GM12801 (cell line): ENCODE data around the gene CREB3L4.

Source experiments
- CTCF ChIP-seq: IDR thresholded peaks from one replicate; pipeline ENCODE4 v1.5.1; 2011; ENCODE audit warnings: control low read depth; ENCODE audit not compliant: insufficient read length; ENCODE audit errors: extremely low read depth

The CREB3L4 gene

GRCh38 chr1:153985341-153985912 lies 17.7 kb downstream of the CREB3L4 start:
- TF ChIP-seq CTCF = no peak

GRCh38 chr1:153985941-153986761 lies 18.4 kb downstream of the CREB3L4 start, which contains the start of gene RAB13:
Gene RAB13 (minus strand): TSS chr1:153986339. CDS start chr1:153986236, 103 bp downstream.
- no peak for TF ChIP-seq CTCF

- TF ChIP-seq CTCF = no peak
Observed at GRCh38 chr1:153987621-153988020, 19.9 kb downstream of the CREB3L4 start.

- no peak for TF ChIP-seq CTCF
Observed at GRCh38 chr1:153990468-153991150, 22.9 kb downstream of the CREB3L4 start, which contains the start of gene RPS27. Gene RPS27 (plus strand): TSS chr1:153990762. CDS start chr1:153990797, 35 bp downstream.

GRCh38 chr1:153991151-153991630 lies 23.5 kb downstream of the CREB3L4 start:
- no peak for TF ChIP-seq CTCF

GRCh38 chr1:153991806-153992205 lies 24.1 kb downstream of the CREB3L4 start:
- no peak for TF ChIP-seq CTCF

GRCh38 chr1:153995202-153995601 lies 27.5 kb downstream of the CREB3L4 start:
- TF ChIP-seq CTCF = no peak
